NCI-H2107 treated with DMSO at 0.1 percent for 48 hours (cell line): ENCODE measurements around the gene SMOC2.

ENCODE experiments used
- DNase-seq: peaks from one replicate; lab custom pipeline; 2025; ENCODE audit not compliant: unreplicated experiment; lab: John Stamatoyannopoulos, UW

Gene SMOC2

GRCh38 chr6:168513766-168514165, 72.8 kb downstream of the SMOC2 start:
- no peak for DNase-seq

GRCh38 chr6:168514216-168514615, 73.2 kb downstream of the SMOC2 start:
- no peak for DNase-seq

DNA sequence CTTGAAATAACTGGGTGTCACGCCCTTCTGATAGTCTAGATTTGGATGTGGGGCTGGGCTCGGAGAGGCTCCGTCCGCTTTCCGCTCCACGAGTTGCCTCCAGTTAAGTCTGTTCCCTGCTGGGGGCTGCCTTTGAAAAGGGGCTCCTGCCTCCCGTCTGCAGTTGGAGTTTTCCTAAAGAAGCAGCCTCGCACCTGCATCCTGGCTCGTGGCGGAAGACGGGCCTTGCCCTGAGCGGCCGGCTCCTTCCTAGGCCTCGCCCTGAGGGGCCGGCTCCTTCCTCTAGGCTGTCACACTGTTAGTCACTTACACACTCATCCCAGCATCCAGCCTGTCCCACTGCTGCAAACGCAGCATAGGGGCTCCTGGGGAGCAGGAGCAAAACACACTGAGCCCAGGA, 74.4 kb downstream of the SMOC2 start:
- DNase-seq = no peak

- DNase-seq = no peak
Observed at GRCh38 chr6:168516944-168517741, 76.2 kb downstream of the SMOC2 start.

GRCh38 chr6:168517742-168518347, 76.9 kb downstream of the SMOC2 start:
- no peak for DNase-seq

- DNase-seq = no peak
Observed at GRCh38 chr6:168518348-168518745, 77.4 kb downstream of the SMOC2 start.

GRCh38 chr6:168518867-168519266, 77.9 kb downstream of the SMOC2 start:
- no peak for DNase-seq

- DNase-seq = no peak
Observed at GRCh38 chr6:168520233-168520632, 79.2 kb downstream of the SMOC2 start.

DNA sequence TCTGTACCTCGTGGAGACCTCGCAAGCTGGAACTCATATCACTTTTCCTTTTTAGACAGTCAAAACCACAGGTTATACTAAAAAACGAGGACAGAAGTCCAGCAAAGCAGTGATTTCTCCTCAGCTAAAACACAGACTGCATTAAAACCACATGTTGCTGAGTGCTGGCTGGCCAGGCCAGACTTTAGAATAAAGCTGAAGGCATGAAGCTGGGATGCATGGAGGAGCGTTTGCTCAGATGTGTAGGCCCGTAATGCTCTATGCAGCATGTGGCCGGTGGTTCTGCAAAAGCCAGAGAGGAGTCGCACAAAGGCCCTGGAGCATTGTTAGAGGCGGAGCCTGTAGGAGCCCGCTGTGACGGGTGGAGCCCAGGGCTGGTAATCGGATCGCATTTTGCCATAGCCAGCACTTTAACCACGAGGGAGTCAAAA, 83.6 kb downstream of the SMOC2 start:
- DNase-seq = peak; percentile 29

- DNase-seq = no peak
Observed at GRCh38 chr6:168525114-168525513, 84.1 kb downstream of the SMOC2 start.

GRCh38 chr6:168525926-168526630, 85.1 kb downstream of the SMOC2 start:
- no peak for DNase-seq

GRCh38 chr6:168526841-168527281, 85.9 kb downstream of the SMOC2 start:
- DNase-seq = no peak

DNA sequence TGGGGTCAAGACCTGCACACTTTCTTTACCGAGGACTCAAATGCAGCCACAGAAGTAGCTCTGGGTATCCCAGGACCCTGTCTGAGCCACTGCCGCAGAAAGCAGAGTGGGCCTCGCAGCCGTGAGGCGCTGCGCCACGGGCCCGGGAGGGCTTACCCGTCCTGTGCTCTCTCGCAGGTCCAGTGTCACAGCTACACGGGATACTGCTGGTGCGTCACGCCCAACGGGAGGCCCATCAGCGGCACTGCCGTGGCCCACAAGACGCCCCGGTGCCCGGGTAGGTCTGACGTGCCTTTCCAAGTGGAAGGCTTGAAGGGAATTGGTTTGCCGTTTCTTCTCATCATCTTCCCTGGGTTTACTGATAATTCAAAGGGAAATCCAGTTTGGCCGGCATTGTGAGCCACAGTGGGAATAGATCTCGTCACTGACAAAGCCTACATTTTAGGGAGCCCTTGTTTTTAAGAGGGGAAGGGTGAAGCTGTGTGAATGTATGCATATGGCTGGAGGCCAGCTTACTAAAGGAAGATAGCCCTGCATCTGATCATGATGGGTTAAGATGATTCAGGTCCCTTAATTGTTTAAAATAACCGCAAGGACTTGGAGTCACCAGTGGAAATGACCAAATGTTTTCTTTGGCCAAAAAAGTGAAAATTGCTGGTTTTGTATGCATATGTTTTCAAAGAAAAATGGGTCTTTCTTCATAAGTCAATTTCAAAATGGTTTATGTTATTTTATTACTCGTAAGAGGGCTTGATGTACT, 86.6 kb downstream of the SMOC2 start:
- DNase-seq = no peak

GRCh38 chr6:168528474-168529095, 87.6 kb downstream of the SMOC2 start:
- no peak for DNase-seq

- DNase-seq = no peak
Observed at GRCh38 chr6:168529214-168529613, 88.2 kb downstream of the SMOC2 start.

DNA sequence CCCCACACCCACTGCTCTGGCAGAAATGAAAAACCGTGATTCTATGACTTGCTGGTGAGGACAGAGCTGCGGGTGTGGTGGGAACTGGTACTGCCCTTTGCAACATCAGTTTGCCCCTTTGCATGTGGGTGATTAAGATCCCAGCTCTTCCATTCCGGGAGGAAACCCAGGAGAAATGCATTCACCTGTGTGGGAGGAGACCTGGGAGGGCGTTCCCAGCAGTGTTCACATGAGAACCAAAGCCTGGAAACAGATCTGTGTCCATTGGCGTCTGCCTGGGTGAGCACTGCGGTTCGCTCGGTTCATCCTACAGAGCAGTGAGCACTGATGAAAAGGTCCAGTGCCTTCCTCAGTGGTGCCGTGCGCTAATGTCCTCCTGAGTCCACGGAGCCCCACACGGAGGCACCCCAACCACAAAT, 89.7 kb downstream of the SMOC2 start:
- DNase-seq = no peak

- no peak for DNase-seq
Observed at GRCh38 chr6:168532070-168532469, 91.1 kb downstream of the SMOC2 start.

DNA sequence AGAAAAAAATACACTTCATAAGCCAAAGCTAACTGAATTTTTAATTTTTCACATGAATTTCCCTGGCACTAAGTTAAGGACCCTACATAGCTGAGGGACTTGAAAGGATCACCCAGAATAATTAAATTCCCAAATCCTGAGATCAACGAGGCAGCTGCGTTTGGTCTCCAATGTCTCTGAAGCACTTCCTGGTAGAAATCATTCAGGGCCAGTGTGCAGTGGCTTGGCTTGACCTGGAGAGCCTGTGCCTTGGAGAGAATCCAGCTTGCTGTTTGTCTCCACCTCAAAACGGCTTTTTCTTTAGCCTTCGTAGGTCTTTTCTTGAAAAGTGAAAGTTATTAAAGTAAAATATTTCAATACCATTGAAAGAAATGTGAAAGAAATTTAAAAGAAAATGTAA, 92.4 kb downstream of the SMOC2 start:
- no peak for DNase-seq

GRCh38 chr6:168534265-168534664, 93.3 kb downstream of the SMOC2 start:
- DNase-seq = no peak

- no peak for DNase-seq
Observed at GRCh38 chr6:168535711-168536110, 94.7 kb downstream of the SMOC2 start.

GRCh38 chr6:168536196-168536595, 95.2 kb downstream of the SMOC2 start:
- no peak for DNase-seq
